K562 (cell line): ENCODE data around the gene NEDD1.

Experiments
- CBFB ChIP-seq: sonication (generic); formaldehyde crosslinking; IDR thresholded peaks from 2 replicates; pipeline ENCODE4 v1.4.0; 2020; ENCODE audit warnings: mild to moderate bottlenecking, missing genetic modification reagents
- CHD1 ChIP-seq: fragments of 200-600 bp; sonication (generic); IDR thresholded peaks from one replicate; pipeline ENCODE4 v1.6.1; 2012; ENCODE audit warnings: mild to moderate bottlenecking, moderate library complexity, low read length, inconsistent platforms
- KDM5B ChIP-seq: fragments of 200-600 bp; sonication (generic); IDR thresholded peaks from 2 replicates; pipeline ENCODE4 v1.6.1; 2012; ENCODE audit warnings: low read depth, mild to moderate bottlenecking, moderate library complexity, low read length, control low read depth, inconsistent platforms; ENCODE audit not compliant: insufficient replicate concordance
- MTA1 ChIP-seq: fragments of 450-650 bp; IDR thresholded peaks from 2 replicates; pipeline ENCODE4 v1.6.1; 2017; ENCODE audit warnings: borderline replicate concordance
- MYC ChIP-seq, 2 experiments: fragments of 250-450 bp in 1 of 2; sonication (Bioruptor Pico) in 1 of 2; IDR thresholded peaks; 2 replicates each; pipeline versions ENCODE4 v1.5.1 to v1.6.1; 2012 to 2021; ENCODE audit warnings: low read depth in 2 of 2, borderline replicate concordance in 1 of 2, improper control_type of control experiment in 1 of 2, low read length in 1 of 2, mild to moderate bottlenecking in 1 of 2, moderate library complexity in 1 of 2
- SMAD1 ChIP-seq: fragments of 150-350 bp; IDR thresholded peaks from 2 replicates; pipeline ENCODE4 v1.6.1; 2014; ENCODE audit warnings: low read length, low read depth; ENCODE audit not compliant: partially characterized antibody
- ZC3H8 ChIP-seq: fragments of 450-650 bp; IDR thresholded peaks from 2 replicates; pipeline ENCODE4 v1.6.1; 2017
- ZNF274 ChIP-seq: IDR thresholded peaks from 2 replicates; pipeline ENCODE4 v1.6.1; 2011; ENCODE audit warnings: low read depth, mild to moderate bottlenecking, low read length, moderate library complexity, borderline replicate concordance
- TF ChIP-seq, protein P1 (sequence below): fragments of 250-450 bp; sonication (Bioruptor Pico); IDR thresholded peaks from 2 replicates; pipeline ENCODE4 v1.5.0; 2020; ENCODE audit warnings: mild to moderate bottlenecking, borderline replicate concordance
- TF ChIP-seq, protein P2 (sequence below), 3 experiments: IDR thresholded peaks in 2 of 3; conservative IDR thresholded peaks in 1 of 3; 2 replicates each; pipeline ENCODE4 v1.5.1; 2011 to 2012; ENCODE audit warnings: low read length in 3 of 3, mild to moderate bottlenecking in 3 of 3, control low read depth in 2 of 3, improper control_type of control experiment in 1 of 3, inconsistent platforms in 1 of 3, low read depth in 1 of 3, mixed read lengths in 1 of 3, moderate library complexity in 1 of 3; ENCODE audit not compliant: insufficient read depth in 2 of 3

DNA sequence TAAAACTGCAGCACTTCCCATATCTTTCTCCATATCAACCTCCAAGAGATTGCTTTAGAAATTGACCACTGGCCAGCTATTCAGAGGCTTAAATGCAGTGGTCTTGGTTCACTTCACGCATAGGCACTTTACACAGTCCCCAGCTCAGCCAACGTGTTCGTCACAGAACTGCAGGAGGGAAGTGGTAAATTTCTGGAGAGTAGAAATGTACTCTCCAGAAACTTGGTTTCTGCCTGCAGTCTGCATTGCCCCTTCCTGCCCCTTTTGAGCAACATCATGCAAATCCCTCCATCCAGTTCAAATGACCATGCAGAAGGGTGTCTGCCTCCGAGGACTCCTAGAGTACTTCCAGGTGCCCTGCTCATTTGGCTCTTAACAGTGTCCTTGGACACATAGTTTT is 42.7 kb upstream of the NEDD1 start:
- no peak for TF ChIP-seq MYC (IDR thresholded peaks at IDR 0.05; ENCODE audit: low read depth, low read length)
- no peak for TF ChIP-seq MYC (CRISPR knock-in tag; IDR thresholded peaks at IDR 0.05; ENCODE audit: borderline replicate concordance, low read depth)
- no peak for TF ChIP-seq ZNF274
- TF ChIP-seq CHD1: no peak
- TF ChIP-seq, protein P1, sequence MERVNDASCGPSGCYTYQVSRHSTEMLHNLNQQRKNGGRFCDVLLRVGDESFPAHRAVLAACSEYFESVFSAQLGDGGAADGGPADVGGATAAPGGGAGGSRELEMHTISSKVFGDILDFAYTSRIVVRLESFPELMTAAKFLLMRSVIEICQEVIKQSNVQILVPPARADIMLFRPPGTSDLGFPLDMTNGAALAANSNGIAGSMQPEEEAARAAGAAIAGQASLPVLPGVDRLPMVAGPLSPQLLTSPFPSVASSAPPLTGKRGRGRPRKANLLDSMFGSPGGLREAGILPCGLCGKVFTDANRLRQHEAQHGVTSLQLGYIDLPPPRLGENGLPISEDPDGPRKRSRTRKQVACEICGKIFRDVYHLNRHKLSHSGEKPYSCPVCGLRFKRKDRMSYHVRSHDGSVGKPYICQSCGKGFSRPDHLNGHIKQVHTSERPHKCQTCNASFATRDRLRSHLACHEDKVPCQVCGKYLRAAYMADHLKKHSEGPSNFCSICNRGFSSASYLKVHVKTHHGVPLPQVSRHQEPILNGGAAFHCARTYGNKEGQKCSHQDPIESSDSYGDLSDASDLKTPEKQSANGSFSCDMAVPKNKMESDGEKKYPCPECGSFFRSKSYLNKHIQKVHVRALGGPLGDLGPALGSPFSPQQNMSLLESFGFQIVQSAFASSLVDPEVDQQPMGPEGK: no peak
- TF ChIP-seq, protein P2, sequence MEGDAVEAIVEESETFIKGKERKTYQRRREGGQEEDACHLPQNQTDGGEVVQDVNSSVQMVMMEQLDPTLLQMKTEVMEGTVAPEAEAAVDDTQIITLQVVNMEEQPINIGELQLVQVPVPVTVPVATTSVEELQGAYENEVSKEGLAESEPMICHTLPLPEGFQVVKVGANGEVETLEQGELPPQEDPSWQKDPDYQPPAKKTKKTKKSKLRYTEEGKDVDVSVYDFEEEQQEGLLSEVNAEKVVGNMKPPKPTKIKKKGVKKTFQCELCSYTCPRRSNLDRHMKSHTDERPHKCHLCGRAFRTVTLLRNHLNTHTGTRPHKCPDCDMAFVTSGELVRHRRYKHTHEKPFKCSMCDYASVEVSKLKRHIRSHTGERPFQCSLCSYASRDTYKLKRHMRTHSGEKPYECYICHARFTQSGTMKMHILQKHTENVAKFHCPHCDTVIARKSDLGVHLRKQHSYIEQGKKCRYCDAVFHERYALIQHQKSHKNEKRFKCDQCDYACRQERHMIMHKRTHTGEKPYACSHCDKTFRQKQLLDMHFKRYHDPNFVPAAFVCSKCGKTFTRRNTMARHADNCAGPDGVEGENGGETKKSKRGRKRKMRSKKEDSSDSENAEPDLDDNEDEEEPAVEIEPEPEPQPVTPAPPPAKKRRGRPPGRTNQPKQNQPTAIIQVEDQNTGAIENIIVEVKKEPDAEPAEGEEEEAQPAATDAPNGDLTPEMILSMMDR (IDR thresholded peaks at IDR 0.05 in 2 of 3, conservative IDR thresholded peaks at IDR 0.05 in 1 of 3; ENCODE audit: insufficient read depth in 2 of 3, low read depth in 1 of 3, low read length in 3 of 3): no peak
- no peak for TF ChIP-seq ZC3H8
- no peak for TF ChIP-seq CBFB
- no peak for TF ChIP-seq MTA1
- TF ChIP-seq SMAD1: no peak
- no peak for TF ChIP-seq KDM5B
